Posterior cingulate gyrus (tissue), 11 donors: ENCODE results near the gene SIRPB2.
"Not testable (repeated sequence)": the region's sequence is repeated elsewhere in the genome, so short reads cannot be mapped to it uniquely, and the experiment has no call there.

Source experiments
- DNase-seq, 10 donors: peaks; one replicate each; pipeline versions ENCODE4 v3.0.0 to v3.0.0-alpha.2; 2020 to 2021; ENCODE audit warnings: mixed read lengths in 3 of 10
- intact Hi-C: fragments of 100-400 bp; cut with DNase I; formaldehyde crosslinking; loops from one replicate; pipeline ENCODE4 v1.15.1; 2023

The SIRPB2 gene

GRCh38 chr20:1503564-1504227 is 12.5 kb upstream of the SIRPB2 start:
- DNase-seq, result peak; percentile 38 to 93 (median 58)
- intact Hi-C loops, result no loop called here

DNA sequence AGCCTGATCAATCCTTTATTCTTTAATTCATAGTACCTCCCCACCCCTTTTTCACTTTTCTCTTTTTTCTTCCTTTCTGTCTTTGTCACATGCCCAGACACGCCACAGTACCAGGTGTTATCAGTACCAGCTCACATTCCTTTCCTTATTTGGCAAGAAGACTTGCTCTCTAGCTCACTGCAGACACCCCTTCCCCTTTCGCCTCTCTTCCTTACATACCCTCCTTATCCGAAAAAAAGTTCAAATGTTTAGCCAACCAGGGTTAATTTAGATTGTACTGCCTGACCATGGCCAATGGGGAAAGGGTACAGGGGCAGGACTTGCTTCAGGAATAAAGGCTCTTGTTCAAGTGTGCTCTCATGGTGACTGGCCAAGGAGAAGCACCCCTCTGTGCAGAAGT is 9.3 kb upstream of the SIRPB2 start:
- no peak for DNase-seq
- intact Hi-C loops, result no loop called here

GRCh38 chr20:1499528-1500420 is 8.6 kb upstream of the SIRPB2 start:
- no peak for DNase-seq
- intact Hi-C loops, result no loop called here

DNA sequence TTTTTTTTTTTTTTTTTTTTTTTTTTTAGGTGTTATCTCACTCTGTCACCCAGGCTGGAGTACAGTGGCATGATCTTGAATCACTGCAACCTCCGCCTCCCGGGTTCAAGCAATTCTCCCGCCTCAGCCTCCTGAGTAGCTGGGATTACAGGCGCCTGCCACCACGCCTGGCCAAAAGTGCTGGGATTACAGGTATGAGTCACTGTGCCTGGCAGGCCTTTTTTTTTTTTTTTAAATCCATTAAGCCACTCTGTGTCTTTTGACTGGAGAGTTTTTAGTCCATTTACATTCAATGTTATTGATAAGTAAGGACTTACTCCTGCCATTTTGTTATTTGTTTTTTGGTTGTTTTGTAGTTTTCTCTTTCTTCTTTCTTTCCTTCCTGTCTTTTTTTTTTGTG is 6.2 kb upstream of the SIRPB2 start:
- intact Hi-C loops, DNase-seq: not testable (repeated sequence)

DNA sequence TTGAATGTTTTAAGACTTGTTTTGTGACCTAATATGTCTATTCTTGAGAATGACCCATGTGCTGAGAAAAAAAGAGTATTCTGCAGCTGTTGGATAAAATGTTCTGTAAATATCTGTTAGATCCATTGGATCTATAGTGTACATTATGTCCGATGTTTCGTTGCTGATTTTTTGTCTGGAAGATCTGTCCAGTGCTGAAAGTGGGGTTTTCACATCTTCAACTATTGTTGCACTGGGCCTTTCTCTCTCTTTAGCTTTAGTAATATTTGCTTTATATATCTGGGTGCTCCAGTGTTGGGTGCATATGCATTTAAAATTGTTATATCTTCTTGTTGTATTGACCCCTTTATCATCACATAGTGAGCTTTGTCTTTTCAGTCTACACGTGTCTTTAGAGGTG is 5.7 kb upstream of the SIRPB2 start:
- DNase-seq, result no peak
- intact Hi-C loops, result no loop called here

GRCh38 chr20:1494436-1494835 is 3.2 kb upstream of the SIRPB2 start:
- intact Hi-C loops, result no loop called here
- no peak for DNase-seq

GRCh38 chr20:1493536-1493935 is 2.3 kb upstream of the SIRPB2 start:
- no peak for DNase-seq
- intact Hi-C loops, result no loop called here

- intact Hi-C loops, result no loop called here
- peak in 1 of 10 donors; percentile 21 for DNase-seq
Observed at GRCh38 chr20:1491860-1492642, 831 bp upstream of the SIRPB2 start.

DNA sequence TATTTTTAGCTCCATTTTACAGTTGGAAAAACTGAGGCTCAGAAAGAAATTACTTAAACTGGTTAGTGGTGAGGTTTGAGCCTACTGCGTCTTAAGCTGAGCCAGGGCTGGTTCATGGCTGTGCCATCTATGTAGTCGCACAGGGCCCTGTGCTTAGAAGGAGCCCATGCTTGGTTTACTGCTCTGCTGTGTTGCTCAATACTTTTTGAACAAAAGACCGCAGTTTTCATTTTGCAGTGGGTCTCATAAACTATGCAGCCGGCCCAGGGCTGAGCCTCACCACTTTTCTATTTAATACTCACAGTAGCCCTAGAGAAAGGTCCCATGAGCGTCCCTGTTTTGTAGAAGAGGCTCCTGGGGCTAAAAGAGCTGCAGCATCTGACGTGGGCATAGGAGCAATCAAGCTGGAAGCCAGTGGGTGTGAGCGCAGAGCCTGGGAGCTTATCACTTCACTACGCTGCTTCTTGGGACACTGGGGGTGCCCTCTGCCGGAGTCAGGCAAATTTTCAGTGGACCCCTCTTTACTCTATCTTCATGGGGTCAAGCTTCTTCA is 501 bp downstream of the SIRPB2 start:
- intact Hi-C loops, result no loop called here

DNA sequence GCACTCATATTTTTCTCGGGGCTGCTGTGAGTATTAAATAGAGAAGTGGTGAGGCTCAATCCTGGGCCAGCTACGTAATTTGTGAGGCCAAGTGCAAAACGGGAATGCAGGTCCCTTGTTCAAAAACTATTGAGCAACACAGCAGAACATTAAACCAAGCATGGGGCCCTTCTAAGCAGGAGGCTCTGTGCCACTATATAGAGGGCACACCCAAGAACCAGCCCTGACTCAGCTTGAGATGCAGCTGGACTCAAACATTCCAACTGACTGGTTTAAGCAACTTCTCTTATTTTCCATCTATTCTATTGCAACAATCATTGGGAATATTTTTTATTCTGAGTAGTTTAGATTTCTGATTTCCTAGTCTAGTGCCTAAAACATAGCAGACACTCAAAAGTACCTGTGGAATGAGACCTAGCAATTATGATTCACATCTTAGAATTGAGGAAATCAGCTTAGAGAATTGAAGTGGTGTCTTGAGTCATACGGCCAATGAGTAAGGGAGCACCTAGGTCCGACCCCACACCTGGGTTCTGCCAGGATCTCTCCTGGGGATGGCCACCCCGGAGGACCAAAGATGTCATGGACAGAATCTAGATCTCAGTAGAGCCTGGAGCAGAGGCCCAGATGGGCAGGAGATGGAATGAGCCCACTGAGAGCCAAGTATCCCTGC is 1.3 kb downstream of the SIRPB2 start:
- no peak for DNase-seq

More for the DNA sequence above, 501 bp downstream of the SIRPB2 start:
- peak in 1 of 10 donors; percentile 34 for DNase-seq

GRCh38 chr20:1489325-1489724 is 1.9 kb downstream of the SIRPB2 start:
- intact Hi-C loops, result no loop called here

More for the DNA sequence above, 1.3 kb downstream of the SIRPB2 start:
- intact Hi-C loops, result no loop called here

DNA sequence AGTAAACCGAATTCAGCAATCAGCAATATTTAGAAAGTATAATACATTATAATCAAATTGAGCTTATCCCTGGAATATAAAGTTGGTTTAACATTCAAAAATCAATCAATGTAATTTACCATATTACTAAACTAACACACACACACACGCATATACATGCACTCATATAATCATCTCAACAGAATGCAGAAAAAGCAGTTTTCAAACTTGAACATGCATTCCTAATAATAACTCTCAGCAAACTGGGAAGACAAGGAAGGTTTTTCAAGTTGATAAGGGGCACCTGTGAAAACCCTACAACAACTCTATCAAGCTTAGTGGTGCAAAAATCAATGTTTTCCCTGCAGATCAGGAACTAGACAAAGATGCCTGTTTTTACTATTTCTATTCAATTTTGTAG is 4.7 kb downstream of the SIRPB2 start:
- no peak for DNase-seq
- intact Hi-C loops, result no loop called here

More at GRCh38 chr20:1489325-1489724, 1.9 kb downstream of the SIRPB2 start:
- DNase-seq, result no peak

DNA sequence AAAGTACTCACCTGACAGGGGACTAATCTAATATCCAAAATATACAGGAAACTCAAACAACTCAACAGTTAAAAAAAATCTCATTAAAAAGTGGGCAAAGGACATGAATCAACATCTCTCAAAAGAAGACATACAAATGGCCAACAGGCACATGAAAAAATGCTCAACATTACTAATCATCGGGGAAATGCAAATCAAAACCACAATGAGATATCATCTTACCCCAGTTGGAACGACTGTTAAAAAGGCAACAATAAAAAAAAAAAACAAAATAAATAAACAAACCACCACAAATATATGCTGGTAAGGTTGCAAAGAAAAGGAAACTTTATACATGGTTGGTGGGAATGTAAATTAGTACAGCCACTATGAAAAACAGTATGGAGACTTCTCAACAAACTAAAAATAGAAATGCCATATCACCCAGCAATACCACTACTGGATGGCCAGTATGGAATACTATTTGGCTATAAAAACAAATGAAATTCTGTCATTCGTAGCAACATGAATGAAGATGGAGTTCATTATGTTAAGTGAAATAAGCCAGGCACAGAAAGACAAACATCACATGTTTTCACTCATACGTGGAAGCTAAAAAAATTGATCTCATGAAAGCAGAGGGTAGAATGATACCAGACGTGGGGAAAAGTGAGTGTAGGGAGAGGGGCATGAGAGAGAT is 6.6 kb downstream of the SIRPB2 start:
- no peak for DNase-seq
- intact Hi-C loops, result no loop called here

GRCh38 chr20:1479831-1480595 is 11.2 kb downstream of the SIRPB2 start:
- DNase-seq, result no peak
- intact Hi-C loops, result no loop called here

GRCh38 chr20:1478566-1478965 is 12.7 kb downstream of the SIRPB2 start:
- no peak for DNase-seq

GRCh38 chr20:1477896-1478490 is 13.2 kb downstream of the SIRPB2 start:
- intact Hi-C loops, result no loop called here
- DNase-seq, result no peak

More at GRCh38 chr20:1478566-1478965, 12.7 kb downstream of the SIRPB2 start:
- intact Hi-C loops, result no loop called here

- no peak for DNase-seq
- intact Hi-C loops, result no loop called here
Observed at GRCh38 chr20:1474817-1475603, 16.2 kb downstream of the SIRPB2 start.

- intact Hi-C loops, result no loop called here
- DNase-seq, result no peak
Observed at GRCh38 chr20:1474325-1474724, 16.9 kb downstream of the SIRPB2 start.
